GM18517 (cell line): Measurements from ENCODE around the gene PHLDB2.
"Not testable (repeated sequence)": the region's sequence is repeated elsewhere in the genome, so short reads cannot be mapped to it uniquely, and the experiment has no call there.

ENCODE experiments used
- ATAC-seq: cut with Tn5 transposase; IDR thresholded peaks from one replicate; pipeline ENCODE4 v1.9.1; 2021; ENCODE audit warnings: mild to moderate bottlenecking, moderate library complexity; ENCODE audit not compliant: unreplicated experiment

Gene PHLDB2

GRCh38 chr3:111859061-111859973, at the start of gene PHLDB2:
PHLDB2 (plus strand) TSS chr3:111859265; CDS start chr3:111884078, 24,813 bp downstream.
- no peak for ATAC-seq

GRCh38 chr3:111810909-111811308, 48.2 kb upstream of the PHLDB2 start:
- no peak for ATAC-seq

GRCh38 chr3:111811811-111812210, 47.3 kb upstream of the PHLDB2 start:
- no peak for ATAC-seq

GRCh38 chr3:111812701-111813100, 46.4 kb upstream of the PHLDB2 start:
- ATAC-seq = no peak

- no peak for ATAC-seq
These were observed 45.6 kb upstream of the PHLDB2 start for GRCh38 chr3:111813441-111813840.

- ATAC-seq = no peak
These were observed 45.1 kb upstream of the PHLDB2 start for GRCh38 chr3:111813979-111814378.

- not testable (repeated sequence) for ATAC-seq
These were observed 42.3 kb upstream of the PHLDB2 start for GRCh38 chr3:111816771-111817170.

GRCh38 chr3:111819927-111820326, 39.1 kb upstream of the PHLDB2 start:
- no peak for ATAC-seq

GRCh38 chr3:111820651-111821050, 38.4 kb upstream of the PHLDB2 start:
- no peak for ATAC-seq

- ATAC-seq = no peak
These were observed 37.2 kb upstream of the PHLDB2 start for GRCh38 chr3:111821891-111822290.

- ATAC-seq = no peak
These were observed 36.3 kb upstream of the PHLDB2 start for GRCh38 chr3:111822804-111823203.

- ATAC-seq = no peak
These were observed 35.7 kb upstream of the PHLDB2 start for GRCh38 chr3:111823341-111823855.

GRCh38 chr3:111824351-111824750, 34.7 kb upstream of the PHLDB2 start:
- ATAC-seq = no peak

- ATAC-seq = no peak
These were observed 31.2 kb upstream of the PHLDB2 start for GRCh38 chr3:111827871-111828270.

GRCh38 chr3:111828530-111828929, 30.5 kb upstream of the PHLDB2 start:
- no peak for ATAC-seq

- ATAC-seq = no peak
These were observed 30.0 kb upstream of the PHLDB2 start for GRCh38 chr3:111829023-111829422.

- no peak for ATAC-seq
These were observed 27.2 kb upstream of the PHLDB2 start for GRCh38 chr3:111831840-111832239.

- ATAC-seq = no peak
These were observed 22.0 kb upstream of the PHLDB2 start for GRCh38 chr3:111837112-111837511.

GRCh38 chr3:111838133-111838532, 20.9 kb upstream of the PHLDB2 start:
- no peak for ATAC-seq

GRCh38 chr3:111846039-111846438, 13.0 kb upstream of the PHLDB2 start:
- ATAC-seq = no peak

- ATAC-seq = no peak
These were observed 12.3 kb upstream of the PHLDB2 start for GRCh38 chr3:111846717-111847116.

- no peak for ATAC-seq
These were observed 10.8 kb upstream of the PHLDB2 start for GRCh38 chr3:111848283-111848682.
